Effector CD8-positive, alpha-beta T cell (primary cell): ENCODE measurements around the gene MS4A18.
"Not testable (repeated sequence)": the region's sequence is repeated elsewhere in the genome, so short reads cannot be mapped to it uniquely, and the experiment has no call there.

Source experiments
- DNase-seq: peaks from one replicate; lab custom pipeline; 2025; lab: John Stamatoyannopoulos, UW

Gene MS4A18

DNA sequence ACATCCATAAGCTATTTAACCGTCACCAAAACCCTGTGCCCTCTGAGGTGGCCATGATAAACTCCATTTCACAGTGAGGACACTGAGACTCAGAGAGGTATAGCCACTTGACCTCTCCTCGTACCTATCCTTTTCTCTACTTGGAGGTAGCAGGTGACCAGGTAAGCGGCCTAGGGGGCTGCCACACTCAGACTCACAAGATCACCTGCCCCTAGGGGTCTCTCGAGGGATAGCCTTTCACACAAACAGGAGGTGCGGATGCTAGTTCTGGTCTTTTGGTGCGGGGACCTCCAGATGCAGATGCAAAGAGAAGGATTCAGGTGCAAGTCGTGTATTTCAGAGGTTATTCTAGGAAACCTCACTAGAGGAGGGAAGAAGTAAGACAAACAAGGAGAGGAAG, 14.6 kb downstream of the MS4A18 start:
- no peak for DNase-seq

DNA sequence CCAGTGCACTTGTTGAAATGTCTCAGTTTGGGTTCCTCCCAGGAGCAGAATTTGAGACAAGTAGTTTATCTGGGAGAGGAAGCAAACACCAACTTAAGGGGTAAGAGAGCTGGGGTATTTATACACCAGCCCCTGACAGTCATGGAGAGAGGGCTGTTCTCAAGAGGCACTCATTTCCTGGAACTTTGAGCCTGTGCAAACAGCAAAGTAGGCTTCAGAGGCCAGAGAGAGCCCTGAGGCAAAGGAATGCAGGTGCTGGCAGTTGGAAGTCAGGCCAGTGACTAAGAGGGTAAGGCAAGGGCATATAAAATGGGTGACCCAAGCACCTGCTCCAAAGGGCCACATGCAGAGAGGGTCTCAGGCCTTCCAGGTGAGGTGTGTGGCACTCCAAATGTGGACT, 16.1 kb downstream of the MS4A18 start:
- no peak for DNase-seq

DNA sequence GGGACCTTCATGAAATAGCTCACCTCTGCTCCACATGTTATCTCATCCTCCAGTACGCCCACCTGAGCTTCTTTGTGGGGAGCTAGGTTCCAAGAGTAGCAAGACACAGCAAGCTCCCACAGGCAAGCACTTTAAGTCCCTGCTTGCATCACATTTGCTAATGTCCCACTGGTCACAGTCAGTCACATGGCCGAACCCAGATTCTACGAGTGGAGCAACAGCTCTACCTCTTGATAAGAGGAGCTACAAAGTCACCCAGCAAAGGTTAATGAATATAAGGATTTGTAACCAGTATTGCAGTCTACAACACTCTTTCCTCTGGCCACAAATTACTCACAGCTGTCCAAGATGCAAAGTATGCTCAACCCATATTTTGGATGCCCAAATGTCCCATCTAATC, 16.9 kb downstream of the MS4A18 start:
- DNase-seq, result no peak

DNA sequence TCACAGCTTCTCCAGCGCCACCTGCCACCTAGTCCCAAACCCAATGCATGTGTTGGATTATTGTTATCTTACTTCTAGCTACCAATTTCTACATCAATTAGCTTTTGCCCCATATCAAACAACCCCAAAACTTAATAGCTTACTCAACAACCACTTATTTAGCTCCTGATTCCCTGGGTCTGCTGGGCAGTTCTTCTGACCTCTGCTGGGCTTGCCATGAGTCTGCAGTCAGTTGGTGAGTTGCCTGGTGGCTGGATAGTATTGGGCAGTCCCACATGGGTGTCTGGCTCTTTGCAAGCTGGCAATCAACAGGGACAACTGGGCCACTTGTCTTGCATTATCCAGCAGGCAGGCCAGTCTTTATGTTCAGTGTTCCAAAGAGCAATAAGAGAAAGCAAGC, 18.5 kb downstream of the MS4A18 start:
- DNase-seq, result no peak

DNA sequence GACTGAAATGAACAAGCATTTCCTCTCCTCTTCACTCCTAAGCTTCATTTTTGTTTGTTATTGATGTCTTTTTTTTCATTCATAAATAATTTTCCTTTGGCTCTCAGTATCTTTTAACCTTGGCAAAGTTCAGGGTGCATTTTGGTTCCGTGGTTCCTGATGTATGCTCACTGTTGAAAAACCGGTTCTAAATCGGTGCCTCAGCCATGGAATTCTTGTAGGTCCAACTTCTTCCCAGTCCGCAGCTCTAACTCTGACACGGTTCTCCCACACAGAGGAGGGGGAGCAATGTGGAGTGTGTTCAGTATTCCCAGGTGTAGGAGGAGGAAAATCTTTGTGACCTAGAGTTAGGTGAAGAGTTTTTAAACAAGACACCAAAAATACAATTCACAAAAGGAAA, 19.6 kb downstream of the MS4A18 start:
- DNase-seq, result no peak

DNA sequence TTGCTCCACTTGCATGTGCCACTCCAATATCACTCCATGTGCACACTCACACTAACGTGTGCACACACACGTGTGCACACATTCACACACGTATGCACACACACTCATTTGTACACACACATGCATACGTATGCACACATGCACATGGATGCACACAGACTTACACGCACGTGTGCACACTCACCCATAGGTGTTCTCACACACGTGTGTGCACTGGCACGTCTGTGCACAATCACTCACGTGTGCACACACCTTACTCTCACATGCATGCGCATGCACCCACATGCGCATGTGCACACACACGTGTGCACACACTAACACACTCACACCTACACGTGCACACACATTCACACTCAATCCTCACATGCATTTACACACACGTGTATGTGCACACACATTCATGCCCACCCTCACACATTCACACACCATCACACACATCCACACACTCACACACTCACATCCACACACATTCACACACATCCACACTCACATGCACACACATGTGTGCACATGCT, 22.9 kb downstream of the MS4A18 start:
- no peak for DNase-seq

DNA sequence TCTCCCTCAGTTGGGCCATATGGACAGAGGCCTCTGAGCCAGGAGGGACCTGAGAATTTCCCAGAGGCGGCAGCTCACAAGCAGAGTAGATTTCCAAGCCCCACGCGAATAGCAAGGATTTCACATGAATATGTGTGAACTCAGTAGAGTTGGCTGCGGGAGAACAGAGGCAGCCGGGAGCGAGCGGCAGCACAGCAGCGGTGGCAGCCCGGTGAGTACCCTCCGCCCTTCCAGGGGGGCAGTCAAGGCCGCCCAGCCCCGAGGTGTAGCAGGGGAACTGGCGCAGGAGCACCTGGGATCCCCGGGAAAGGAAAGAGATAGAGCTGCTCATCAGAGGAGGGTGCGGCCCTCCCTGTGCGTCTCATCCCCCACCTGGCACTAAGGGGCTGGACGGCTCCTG, 23.7 kb downstream of the MS4A18 start:
- no peak for DNase-seq

DNA sequence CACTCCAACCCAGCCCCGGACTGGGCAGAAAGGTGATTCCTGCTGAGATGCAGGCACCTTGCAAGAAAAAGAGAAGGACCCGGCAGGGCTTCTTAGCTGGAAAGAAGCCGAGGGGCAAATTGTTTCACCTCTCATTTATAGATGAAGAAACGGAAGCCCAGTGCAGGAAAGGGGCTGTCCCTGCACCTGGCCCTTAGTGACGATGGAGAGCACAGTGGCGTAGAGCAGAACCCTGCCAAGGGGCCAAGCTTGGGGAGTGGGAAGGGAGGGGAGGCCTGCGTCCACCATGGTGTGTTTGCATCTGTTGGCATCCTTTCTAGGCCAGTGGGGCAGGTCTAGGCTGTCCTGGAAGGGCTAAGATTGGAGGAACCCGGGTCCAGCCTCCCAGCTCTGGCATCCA, 24.3 kb downstream of the MS4A18 start:
- no peak for DNase-seq

DNA sequence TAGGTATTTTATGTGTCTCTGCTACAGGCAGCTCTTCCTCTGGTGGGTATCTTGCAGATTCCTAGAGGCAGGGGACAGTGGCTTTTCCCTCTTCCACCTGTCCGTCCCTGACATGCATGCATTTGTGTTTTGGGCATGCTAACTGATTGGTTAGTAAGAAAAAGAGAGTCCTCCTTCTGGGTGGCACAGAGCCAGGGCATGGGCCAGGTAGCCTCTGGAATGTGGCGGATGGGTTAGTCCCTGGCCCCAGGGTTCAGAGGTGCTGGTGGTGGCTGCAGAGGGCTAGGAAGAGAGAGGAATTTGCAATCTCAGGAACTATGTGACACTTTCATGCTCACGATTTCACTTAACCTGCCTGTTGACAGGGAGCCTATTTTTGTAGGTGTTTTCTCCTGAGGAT, 26.4 kb downstream of the MS4A18 start:
- no peak for DNase-seq

DNA sequence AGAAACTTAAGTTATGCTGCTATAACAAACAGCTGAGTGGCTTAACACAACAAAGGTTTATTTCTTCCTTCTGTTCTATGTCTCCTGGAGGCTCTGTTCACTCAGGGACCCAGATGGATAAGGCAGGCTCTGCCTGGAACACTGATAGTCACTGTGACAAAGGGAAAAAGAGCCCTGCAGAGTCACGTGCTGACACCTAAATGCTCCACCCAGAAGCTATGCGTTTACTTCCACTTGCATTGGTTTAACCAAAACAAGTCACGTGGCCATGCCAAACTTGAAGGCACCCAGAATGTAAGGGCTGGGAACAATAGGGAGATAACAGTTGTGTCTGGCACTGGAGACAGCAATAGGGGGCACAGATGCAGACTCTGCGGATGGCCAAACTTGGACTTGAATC, 28.8 kb downstream of the MS4A18 start:
- no peak for DNase-seq

DNA sequence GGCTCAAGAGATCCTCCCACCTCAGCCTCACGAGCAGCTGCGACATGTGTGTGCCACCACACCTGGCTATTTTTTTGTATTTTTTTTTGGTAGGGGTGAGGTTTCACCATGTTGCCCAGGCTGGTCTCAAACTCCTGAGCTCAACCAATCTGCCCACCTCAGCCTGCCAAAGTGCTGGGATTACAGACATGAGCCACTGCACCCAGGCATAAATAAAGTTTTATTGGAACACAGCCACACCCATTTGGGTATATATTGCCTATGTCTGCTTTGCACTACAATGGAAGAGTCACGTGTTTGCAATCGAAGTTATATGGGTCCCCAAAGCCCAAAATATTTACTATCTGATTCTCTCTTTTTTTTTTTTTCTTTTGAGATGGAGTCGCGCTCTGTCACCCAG, 30.4 kb downstream of the MS4A18 start:
- DNase-seq, result no peak

DNA sequence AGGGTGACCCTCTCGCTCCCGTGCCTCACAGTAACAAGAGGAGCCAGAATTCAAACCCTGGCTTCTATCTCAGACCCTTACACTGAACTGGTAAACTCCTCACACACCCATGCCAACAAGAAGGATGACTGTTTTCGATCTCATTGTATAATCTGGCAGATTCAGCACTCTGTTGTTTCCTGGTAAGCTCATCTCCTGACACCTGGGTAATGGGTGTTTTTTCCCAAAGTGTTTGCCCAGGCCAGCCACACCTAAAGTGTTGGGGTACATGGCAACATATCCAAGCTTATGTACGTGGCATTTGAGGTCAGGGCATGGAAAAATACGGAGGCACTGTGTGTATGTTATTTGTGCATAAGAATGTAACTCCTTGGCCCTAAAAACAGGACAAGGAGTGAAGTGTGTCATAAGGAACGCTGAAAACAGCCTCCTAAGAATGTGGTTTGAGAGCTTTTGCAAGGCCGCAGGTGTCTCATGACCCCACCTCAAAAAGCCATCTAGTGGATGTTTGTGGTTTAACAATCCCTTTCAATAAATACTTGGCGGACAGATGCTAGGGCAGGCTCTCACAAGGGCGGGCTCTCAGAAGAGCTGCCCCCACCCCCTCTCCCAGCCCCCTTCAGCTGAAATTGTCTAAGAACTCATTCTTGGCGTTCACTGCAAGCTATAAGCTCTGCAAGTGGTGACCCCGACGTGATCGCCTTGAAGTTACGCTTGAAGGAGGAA, 31.9 kb downstream of the MS4A18 start, which contains the start of gene MS4A15:
Gene MS4A15 (plus strand): TSS at position 561 of the 726 bp plus-strand sequence. CDS start 6,867 bp downstream, outside the sequence.
- no peak for DNase-seq

DNA sequence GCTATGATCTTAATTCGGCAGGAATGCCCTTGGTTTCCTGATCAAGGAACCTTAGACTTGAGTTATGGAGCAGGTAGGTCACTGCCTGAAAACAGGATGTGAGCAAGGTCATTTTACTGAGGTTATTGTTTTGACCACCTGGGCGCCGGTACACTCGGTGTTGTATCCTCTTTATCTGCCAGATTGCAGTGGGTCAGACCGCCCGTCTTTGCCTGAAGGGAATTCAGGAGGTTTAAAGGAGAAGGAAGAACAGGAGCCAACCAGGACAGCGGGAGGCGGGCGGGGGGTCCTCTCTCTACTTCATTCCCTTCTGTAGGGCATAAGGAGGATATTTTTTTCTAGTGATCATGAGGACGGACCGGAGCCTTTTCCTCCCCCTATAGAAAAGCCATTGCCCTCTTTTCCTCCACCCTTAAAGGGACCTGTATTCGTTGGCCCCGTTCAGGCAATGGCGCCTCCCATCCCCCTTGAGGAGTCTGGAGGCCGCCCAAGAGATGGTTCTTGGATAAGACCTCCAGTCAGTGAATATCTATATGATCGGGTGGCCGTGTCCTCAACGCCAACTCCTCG, 32.8 kb downstream of the MS4A18 start:
- DNase-seq, result no peak

DNA sequence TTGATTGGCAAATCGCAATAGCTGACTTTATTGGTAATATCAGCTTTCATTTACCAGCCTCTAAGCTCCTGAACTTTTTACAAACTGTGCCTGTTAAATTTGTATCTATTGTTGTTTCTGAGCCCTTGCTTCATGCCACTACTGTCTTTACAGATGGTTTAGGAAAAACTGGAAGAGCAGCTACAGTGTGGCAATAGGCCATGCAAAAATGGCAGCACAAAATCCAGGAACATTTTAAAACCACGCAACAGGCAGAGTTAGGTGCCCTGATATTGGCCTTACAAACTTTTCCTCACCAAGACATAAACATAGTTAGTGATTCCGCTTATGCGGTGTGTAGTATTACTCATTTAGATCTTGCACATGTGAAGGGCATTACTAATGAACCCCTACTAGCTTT, 34.2 kb downstream of the MS4A18 start:
- not testable (repeated sequence) for DNase-seq

DNA sequence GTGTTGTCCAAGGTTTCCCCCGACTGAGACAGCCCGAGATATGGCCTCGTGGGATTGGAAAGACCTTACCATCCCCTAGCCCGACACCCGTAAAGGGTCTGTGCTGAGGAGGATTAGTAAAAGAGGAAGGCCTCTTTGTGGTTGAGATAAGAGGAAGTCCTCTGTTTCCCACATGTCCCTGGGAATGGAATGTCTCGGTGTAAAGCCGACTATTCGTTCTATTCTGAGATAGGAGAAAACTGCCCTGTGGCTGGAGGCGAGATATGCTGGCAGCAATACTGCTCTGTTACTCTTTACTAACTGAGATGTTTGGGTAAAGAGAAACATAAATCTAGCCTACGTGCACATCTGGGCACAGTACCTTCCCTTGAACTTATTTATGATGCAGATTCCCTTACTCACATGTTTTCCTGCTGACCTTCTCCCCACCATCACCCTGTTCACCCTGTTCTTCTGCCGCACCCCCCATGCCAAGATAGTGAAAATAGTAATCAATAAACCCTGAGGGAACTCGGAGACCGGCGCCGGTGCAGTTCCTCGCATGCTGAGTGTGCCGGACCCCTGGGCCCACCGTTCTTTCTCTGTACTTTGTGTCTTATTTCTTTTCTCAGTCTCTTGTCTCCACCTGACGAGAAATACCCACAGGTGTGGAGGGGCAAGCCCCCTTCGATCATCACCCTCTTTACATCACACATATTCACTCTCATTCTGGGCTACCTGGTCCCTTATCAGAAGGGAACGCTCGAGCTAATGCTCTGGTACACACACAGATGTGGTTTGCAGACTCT, 35.1 kb downstream of the MS4A18 start:
- DNase-seq, result not testable (repeated sequence)

DNA sequence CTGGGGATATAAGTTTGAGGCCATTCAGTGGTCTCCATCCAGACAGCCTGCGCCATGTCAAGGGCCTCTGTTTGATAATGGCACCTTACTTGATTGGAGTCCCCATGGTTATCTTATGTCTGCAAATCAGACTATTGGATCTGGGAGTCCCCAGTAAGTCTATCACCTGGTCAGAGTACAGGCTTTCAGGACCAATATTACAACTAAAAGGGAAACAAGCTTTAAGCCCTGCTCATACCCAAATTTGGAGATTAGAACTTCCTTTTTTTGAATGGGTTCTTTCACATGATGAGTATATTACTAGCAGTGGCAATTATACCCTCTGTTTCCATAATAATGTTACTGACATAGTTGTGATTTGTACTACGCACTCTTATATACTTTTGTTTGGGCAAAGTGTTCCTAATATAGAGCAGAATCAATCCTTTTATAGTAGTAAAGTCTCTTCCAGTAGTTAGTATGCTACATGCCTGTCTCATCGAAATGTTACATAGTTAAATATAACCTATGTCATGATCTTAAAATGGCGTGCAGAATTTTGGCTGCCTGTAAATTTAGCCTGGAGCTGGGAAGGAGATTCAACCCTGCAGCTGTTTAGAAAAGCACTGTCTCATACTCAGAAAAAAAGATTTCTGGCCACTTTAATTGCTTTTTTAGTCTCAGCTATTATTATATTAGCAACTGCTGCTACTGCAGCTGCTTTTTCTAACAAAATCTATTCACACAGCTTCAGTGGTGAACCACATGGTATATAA, 37.1 kb downstream of the MS4A18 start:
- DNase-seq, result no peak

DNA sequence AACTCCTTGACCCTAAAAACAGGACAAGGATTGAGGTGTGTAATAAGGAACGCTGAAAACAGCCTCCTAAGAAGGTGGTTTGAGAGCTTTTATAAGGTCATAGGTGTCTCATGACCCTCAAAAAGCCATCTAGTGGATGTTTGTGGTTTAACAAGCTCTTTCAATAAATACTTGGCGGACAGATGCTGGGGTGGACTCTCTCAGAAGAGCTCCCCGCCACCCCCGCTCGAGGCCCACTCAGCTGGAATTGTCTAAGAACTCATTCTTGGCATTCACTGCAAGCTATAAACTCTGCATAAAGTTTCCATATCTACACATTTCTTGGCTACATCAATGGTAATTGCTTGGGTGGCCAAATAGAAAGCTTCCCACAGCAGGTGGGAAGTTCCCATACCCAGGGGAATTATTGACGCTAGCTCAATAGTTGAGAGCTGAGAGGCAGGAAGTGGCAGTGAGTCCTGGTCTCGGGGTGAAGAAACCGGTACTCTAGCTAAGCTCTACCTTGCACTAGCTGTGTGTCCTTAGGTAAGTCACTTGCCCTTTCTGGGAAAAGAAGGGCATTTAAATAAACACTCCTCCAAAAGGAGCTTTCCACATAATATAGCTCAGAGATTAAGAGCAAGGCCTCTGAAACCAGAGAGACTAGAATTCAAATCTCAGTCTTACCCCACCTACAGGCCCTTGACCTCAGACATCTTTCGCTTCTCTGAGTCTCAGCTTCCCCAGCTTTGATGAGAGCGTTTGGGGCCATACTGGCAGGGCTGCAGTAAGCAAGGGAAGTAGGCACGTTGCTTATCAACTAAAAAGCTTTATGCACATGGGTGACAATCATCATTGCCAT, 38.6 kb downstream of the MS4A18 start:
- no peak for DNase-seq

DNA sequence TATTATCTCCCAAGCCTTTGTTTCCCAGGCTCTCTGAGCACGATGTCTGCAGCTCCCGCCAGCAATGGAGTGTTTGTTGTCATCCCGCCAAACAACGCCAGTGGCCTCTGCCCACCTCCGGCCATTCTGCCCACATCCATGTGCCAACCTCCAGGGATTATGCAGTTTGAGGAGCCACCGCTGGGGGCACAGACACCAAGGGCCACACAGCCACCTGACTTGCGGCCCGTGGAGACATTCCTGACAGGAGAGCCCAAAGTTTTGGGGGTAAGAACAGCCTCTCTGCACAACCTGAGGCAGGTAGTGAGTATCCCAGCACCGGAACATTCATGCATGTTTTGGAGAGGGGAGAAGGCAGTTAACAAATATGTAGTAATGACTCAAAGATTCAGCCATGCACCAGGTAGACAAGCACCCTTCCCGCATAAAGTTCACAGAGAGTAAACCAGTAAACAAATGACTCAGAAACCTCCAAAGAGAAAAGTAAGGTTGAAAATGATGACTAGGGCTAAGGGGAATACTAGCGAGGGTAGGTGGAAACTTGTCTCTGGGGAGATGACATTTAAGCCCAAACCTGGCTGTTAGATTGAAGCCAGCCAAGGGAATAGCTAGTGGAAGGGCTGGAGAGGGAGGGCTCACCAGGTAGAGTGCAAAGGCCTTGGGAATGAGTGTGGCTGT, 39.3 kb downstream of the MS4A18 start:
- DNase-seq, result no peak

DNA sequence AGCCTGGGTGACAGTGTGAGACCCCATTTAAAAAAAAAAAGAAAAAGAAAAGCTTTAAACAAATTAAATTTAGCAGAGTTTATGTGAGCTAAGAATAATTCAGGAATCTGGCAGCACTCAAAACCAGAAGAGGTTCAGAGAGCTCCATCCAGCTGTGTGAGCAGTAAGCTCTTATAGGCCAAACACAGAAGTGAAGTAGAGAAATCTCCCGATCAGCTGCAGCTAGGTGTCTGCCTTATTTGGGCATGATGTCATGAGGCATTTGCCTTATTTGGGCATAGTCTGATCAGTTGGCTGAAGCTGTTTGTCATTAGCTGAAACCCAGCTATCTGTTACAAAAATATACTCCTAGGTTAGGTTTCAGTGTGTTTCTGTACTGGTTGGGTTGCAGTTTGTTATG, 40.4 kb downstream of the MS4A18 start:
- no peak for DNase-seq

DNA sequence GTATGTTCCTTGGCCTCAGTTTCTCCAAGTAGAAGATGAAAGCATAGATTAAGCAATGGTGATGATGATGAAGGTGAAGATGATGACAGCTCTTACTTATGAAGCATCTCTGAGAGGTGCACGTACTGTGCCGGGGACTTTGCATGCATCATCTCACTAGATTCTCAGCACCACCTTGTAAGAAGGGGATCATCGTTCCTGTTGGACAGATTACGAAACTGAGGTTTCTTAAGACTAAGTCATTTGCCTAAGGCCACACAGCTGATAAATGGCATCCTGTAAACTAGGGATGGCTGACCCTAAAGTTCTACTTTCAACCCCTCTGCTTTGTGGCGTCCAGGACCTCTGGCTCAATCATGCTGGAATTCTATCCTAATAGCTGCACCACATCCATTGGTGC, 40.8 kb downstream of the MS4A18 start:
- DNase-seq, result no peak

DNA sequence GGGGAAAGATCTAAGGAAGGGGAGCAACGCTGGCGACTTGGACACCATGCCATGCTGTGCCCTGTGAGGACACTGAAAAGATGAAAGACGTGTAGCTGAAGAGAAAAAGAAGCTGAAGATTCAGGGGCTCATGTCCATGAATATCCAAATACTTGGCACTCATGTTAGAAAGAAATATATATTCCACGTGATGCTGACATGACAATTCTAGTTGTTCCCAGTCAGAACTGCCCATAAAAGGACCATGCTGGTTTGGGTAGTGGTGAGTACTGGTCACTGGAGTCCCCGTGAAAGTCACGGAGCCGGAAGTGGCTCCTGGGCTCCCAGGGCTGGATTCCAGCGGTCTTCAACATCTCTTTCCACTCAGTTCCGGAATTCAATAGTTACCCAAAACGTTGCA, 42.0 kb downstream of the MS4A18 start:
- DNase-seq, result no peak
